Measurements from ENCODE around the gene KCNIP1. TPM values are rescaled to one million over a fixed set of nuclear protein-coding genes. Genes with fewer than 3 reads are reported as not detected.

Gene KCNIP1
- total and polyA plus RNA-seq, 10 of the 15 experiments (the other 5 are each of a cell fraction or from before 2014, with no cell fraction given), result not detected

DNA sequence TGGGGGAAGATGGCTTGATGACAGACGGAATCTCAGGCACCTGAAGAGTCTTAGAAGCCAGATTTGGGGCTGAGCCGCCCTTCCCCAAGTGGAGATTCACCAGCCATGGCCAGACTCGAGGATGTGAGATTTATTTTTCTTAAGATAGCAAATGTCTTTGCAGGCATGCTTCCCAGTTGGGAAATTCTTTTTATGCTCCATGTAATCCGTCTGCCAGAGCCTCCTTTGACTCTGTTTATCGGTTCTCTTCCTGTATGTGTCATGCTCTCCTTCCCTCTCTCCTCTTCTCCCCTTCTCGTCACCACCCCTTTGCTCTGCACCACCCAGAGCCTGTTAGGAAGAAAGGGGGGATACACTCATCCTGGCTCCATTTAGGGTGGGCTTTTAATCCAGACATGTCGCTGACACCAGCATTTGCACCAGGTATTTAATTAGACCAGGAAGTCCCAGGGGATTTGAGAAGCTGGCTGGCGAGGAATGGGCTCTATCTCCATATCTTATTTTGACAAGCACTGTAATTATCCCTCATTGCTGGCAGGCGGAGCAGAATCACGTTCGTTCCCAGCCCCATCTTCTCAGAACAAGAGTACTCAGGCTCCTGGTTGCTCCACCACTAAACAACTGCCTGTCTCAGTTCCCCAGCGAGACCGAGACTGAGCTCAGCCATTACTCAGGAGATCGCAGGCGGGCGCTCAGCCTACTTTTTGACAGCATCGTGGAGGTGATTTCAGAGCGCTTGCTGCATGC, 50.9 kb downstream of the KCNIP1 start:
- H2AFZ ChIP-seq (ENCODE audit: control insufficient read depth, low read depth, low read length), result no peak overlapping the region
- SMC1A ChIA-PET (ENCODE audit: uncharacterized antibody, unreplicated experiment), result interaction anchor here (0.7 kb wide), 1 partner anchor 480 kb away, joined by 3 read pairs; no protein-coding TSS in a partner anchor
- H3K4me2 ChIP-seq (ENCODE audit: control insufficient read depth, insufficient read depth), result no peak overlapping the region
- no peak for DNase-seq (ENCODE audit: low read depth, low spot score)
- POLR2A ChIA-PET, result no interaction called here
- H4K20me1 ChIP-seq (ENCODE audit: control insufficient read depth, insufficient read depth), result no peaks in the 10 kb centered on the region; the same call in 1 of the 2 replicates
- RAD21 ChIA-PET (ENCODE audit: unreplicated experiment), result no interaction called here
- no peaks in the 10 kb centered on the region for H3K79me2 ChIP-seq (ENCODE audit: control insufficient read depth, insufficient read depth, low read length)
- ATAC-seq, result no peak
- no peaks in the 10 kb centered on the region for H3K9me3 ChIP-seq (replicated peaks; ENCODE audit: control insufficient read depth, insufficient read depth, low read length)
- CTCF ChIA-PET, result no interaction called here
- WGBS (ENCODE audit: insufficient coverage, insufficient replicate concordance, low lambda C conversion rate, missing lambda C conversion rate), result 28% methylated on average over 18 of the region's 18 CpGs
- no peak for FAIRE-seq
- H3K36me3 ChIP-seq (ENCODE audit: control insufficient read depth in 2 of 2, insufficient read depth in 2 of 2, low read length in 1 of 2), result no peaks in the 10 kb centered on the region
- in situ Hi-C loops (cut with MboI) (no loop called here), intact Hi-C loops (cut with micrococcal nuclease; ENCODE audit: unreplicated experiment) (no loop called here)
- BruUV-seq (replicated peaks), result no TSS peak
- no peak for TF ChIP-seq TARDBP (IDR thresholded peaks at IDR 0.05; ENCODE audit: borderline replicate concordance)
- TF ChIP-seq SUZ12 (IDR thresholded peaks at IDR 0.05; ENCODE audit: unreplicated experiment), result no peak
- no peak for TF ChIP-seq ZNF24 (IDR thresholded peaks at IDR 0.05)
- TF ChIP-seq KDM1A (IDR thresholded peaks at IDR 0.05; ENCODE audit: borderline replicate concordance), result no peak
- TF ChIP-seq HDGF (IDR thresholded peaks at IDR 0.05), result no peak
- TF ChIP-seq FOXM1 (IDR thresholded peaks at IDR 0.05; ENCODE audit: low read depth, low read length), result no peak
- TF ChIP-seq BCL3 (IDR thresholded peaks at IDR 0.05; ENCODE audit: borderline replicate concordance, insufficient read depth, low read depth, low read length, poor library complexity, severe bottlenecking), result no peak
- H3K4me3 ChIP-seq, result no peak overlapping the region
- H3K27me3 ChIP-seq (replicated peaks in 1 of 2; ENCODE audit: control insufficient read depth in 2 of 2, insufficient read depth in 2 of 2, low read length in 1 of 2), result peaks cover 2 to 5% of the 10 kb centered on the region in 2 experiments; a peak in 2 of 4 replicates
- no peaks in the 10 kb centered on the region for H3K4me1 ChIP-seq (ENCODE audit: control insufficient read depth, insufficient read depth, low read length)
- no peak overlapping the region for H3K9ac ChIP-seq (ENCODE audit: control insufficient read depth, insufficient read depth, low read length)
- H3K27ac ChIP-seq (ENCODE audit: control insufficient read depth, insufficient read depth), result no peak overlapping the region

All from GM12878 (cell line).